HepG2 (cell line): ENCODE measurements around the gene HABP4. TPM values are rescaled to one million over a fixed set of nuclear protein-coding genes. Genes with fewer than 3 reads are reported as not detected.

ENCODE experiments used
- ATAC-seq: fragments of 200-7000 bp; cut with Tn5 transposase; 3 replicates; pipeline ENCODE4 v1.9.1; 2020; ENCODE audit warnings: mild to moderate bottlenecking, moderate library complexity
- BruUV-seq: library from RNA; stranded (reverse); fragments of 400-500 nt; replicated peaks from 2 replicates; lab custom pipeline; 2021; lab: Mats Ljungman, UMichigan
- CTCF ChIA-PET: fragments of 300-600 bp; formaldehyde crosslinking; extraction: SDS; loops from one replicate; lab custom pipeline; 2021; ENCODE audit warnings: low total read pairs, inconsistent platforms, low intra/inter-chr PET ratio; lab: Yijun Ruan, JAX
- POLR2A ChIA-PET: fragments of 350-600 bp; sonication (Branson Sonifier 250); formaldehyde crosslinking; loops from one replicate; lab custom pipeline; 2020; ENCODE audit warnings: antibody characterized with exemption, inconsistent platforms; lab: Yijun Ruan, JAX
- DNase-seq: peaks from one replicate; pipeline ENCODE4 v3.0.0-alpha.2; 2015; ENCODE audit warnings: low spot score
- FAIRE-seq: peaks from 3 replicates; lab custom pipeline; 2011; peaks lifted over from hg19 to GRCh38; lab: Jason Lieb, UNC
- H2AFZ ChIP-seq: one replicate; pipeline ENCODE4 v1.6.1; 2011; ENCODE audit warnings: low read length, inconsistent platforms
- H3K27ac ChIP-seq: fragments of 300-600 bp; 3 replicates; pipeline ENCODE4 v1.8.0; 2011; ENCODE audit warnings: mixed run types, mild to moderate bottlenecking, mixed read lengths, low read length, inconsistent platforms; ENCODE audit not compliant: insufficient read depth; ENCODE audit errors: extremely low read length
- H3K27me3 ChIP-seq, 2 experiments: fragments of 200-600 bp in 1 of 2; 2 replicates in 1 of 2; 3 replicates in 1 of 2; pipeline versions ENCODE4 v1.6.0 to v1.8.0; 2011; ENCODE audit warnings: low read length in 2 of 2, mild to moderate bottlenecking in 2 of 2, moderate library complexity in 2 of 2, inconsistent platforms in 1 of 2; ENCODE audit not compliant: insufficient read depth in 2 of 2, control insufficient read depth in 1 of 2
- H3K36me3 ChIP-seq, 2 experiments: fragments of 200-600 bp in 1 of 2; replicated peaks in 1 of 2; 2 replicates in 1 of 2; 3 replicates in 1 of 2; pipeline versions ENCODE4 v1.5.1 to v1.8.0; 2011; ENCODE audit warnings: low read length in 2 of 2, inconsistent platforms in 1 of 2; ENCODE audit not compliant: insufficient read depth in 2 of 2, control insufficient read depth in 1 of 2
- H3K4me1 ChIP-seq: 2 replicates; pipeline ENCODE4 v1.5.1; 2012; ENCODE audit warnings: low read length, inconsistent platforms; ENCODE audit not compliant: insufficient read depth
- H3K4me2 ChIP-seq: 2 replicates; pipeline ENCODE4 v1.6.0; 2011; ENCODE audit warnings: low read depth, low read length, inconsistent platforms
- H3K4me3 ChIP-seq, 3 experiments: fragments of 200-600 bp in 1 of 3; sonication (generic), shearing (Covaris generic) in 1 of 3; replicated peaks in 1 of 3; 2 replicates each; pipeline ENCODE4 v1.5.1; 2011 to 2016; ENCODE audit warnings: low read length in 3 of 3, inconsistent platforms in 2 of 3, low read depth in 2 of 3, mild to moderate bottlenecking in 2 of 3, control low read depth in 1 of 3, mixed read lengths in 1 of 3; ENCODE audit not compliant: insufficient read depth in 1 of 3
- H3K79me2 ChIP-seq: one replicate; pipeline ENCODE4 v1.6.1; 2011; ENCODE audit warnings: low read length, inconsistent platforms; ENCODE audit not compliant: insufficient read depth
- H3K9ac ChIP-seq: 2 replicates; pipeline ENCODE4 v1.6.0; 2011; ENCODE audit warnings: mild to moderate bottlenecking, low read depth, low read length, inconsistent platforms; ENCODE audit not compliant: insufficient read depth
- H3K9me3 ChIP-seq: 2 replicates; pipeline ENCODE4 v1.5.1; 2012; ENCODE audit warnings: mild to moderate bottlenecking, low read length
- H4K20me1 ChIP-seq: 2 replicates; pipeline ENCODE4 v1.6.0; 2011; ENCODE audit warnings: inconsistent platforms, mild to moderate bottlenecking, low read length, moderate library complexity; ENCODE audit not compliant: insufficient read depth
- MXI1 ChIP-seq: IDR thresholded peaks from 3 replicates; pipeline ENCODE4 v1.6.1; 2012; ENCODE audit warnings: low read depth, low read length, inconsistent platforms, borderline replicate concordance
- WIZ ChIP-seq: sonication (generic); formaldehyde crosslinking; IDR thresholded peaks from 2 replicates; pipeline ENCODE4 v1.5.1; 2020; ENCODE audit warnings: mild to moderate bottlenecking, missing genetic modification reagents
- ZNF12 ChIP-seq: sonication (generic); formaldehyde crosslinking; IDR thresholded peaks from 2 replicates; pipeline ENCODE4 v1.5.0; 2020; ENCODE audit warnings: missing genetic modification reagents
- ZSCAN25 ChIP-seq: sonication (generic); formaldehyde crosslinking; IDR thresholded peaks from 2 replicates; pipeline ENCODE4 v1.8.0; 2022; ENCODE audit warnings: mild to moderate bottlenecking, missing genetic modification reagents
- WGBS: methylation state at CpG from one replicate; pipeline ENCODE4 v1.1.6; 2017; ENCODE audit warnings: low lambda C conversion rate; 5-methylcytosine and 5-hydroxymethylcytosine counted together
- in situ Hi-C: cut with HindIII; loops from 2 replicates; pipeline ENCODE4 v1.10.0; 2017; ENCODE audit warnings: low pct_unique_long_range_greater_than_20kb; ENCODE audit not compliant: extremely low pct_ligation_motif_present
- intact Hi-C: fragments of 100-400 bp; cut with micrococcal nuclease; formaldehyde crosslinking; loops from one replicate; pipeline ENCODE4 v1.10.0; 2022; ENCODE audit not compliant: unreplicated experiment
- polyA plus RNA-seq, 8 experiments: library from polyadenylated mRNA; depleted of rRNA in 3 of 8; stranded (reverse) in 7 of 8; unstranded in 1 of 8; fragments of >200 nt; fragmentation: Illumina TruSeq in 4 of 8; extraction: Trizol in 4 of 8; gene quantifications; 2 replicates each; pipeline versions ENCODE4 v1.2.1 to v1.2.3, GENCODE V29; 2011 to 2016; ENCODE audit warnings: low read depth in 4 of 8, missing spikeins in 1 of 8, mixed read lengths in 1 of 8; ENCODE audit not compliant: insufficient read depth in 1 of 8
- total RNA-seq, 5 experiments: library from RNA; depleted of rRNA; stranded (reverse); fragments of >200 nt; fragmentation: Illumina TruSeq; extraction: Trizol; gene quantifications; 2 replicates each; pipeline ENCODE4 v1.2.3, GENCODE V29; 2016; ENCODE audit warnings: low read depth in 1 of 5
- TF ChIP-seq, protein P1 (sequence below), 2 experiments: fragments of 450-650 bp in 1 of 2; sonication (generic) in 1 of 2; formaldehyde crosslinking; IDR thresholded peaks; 2 replicates each; pipeline versions ENCODE4 v1.5.0 to v1.8.0; 2020 to 2022; ENCODE audit warnings: mild to moderate bottlenecking in 1 of 2, missing genetic modification reagents in 1 of 2
- TF ChIP-seq, protein P2 (sequence below): sonication (generic); formaldehyde crosslinking; IDR thresholded peaks from 2 replicates; pipeline ENCODE4 v1.4.0; 2020; ENCODE audit warnings: missing genetic modification reagents
- TF ChIP-seq, protein P3 (sequence below): sonication (generic); formaldehyde crosslinking; IDR thresholded peaks from 2 replicates; pipeline ENCODE4 v1.4.0; 2020; ENCODE audit warnings: missing genetic modification reagents

The HABP4 gene
- total and polyA plus RNA-seq, 2 of the 13 experiments (the other 11 are each of a cell fraction or from before 2014, with no cell fraction given) = 14.3 to 26.6 TPM

- TF ChIP-seq, protein P1, sequence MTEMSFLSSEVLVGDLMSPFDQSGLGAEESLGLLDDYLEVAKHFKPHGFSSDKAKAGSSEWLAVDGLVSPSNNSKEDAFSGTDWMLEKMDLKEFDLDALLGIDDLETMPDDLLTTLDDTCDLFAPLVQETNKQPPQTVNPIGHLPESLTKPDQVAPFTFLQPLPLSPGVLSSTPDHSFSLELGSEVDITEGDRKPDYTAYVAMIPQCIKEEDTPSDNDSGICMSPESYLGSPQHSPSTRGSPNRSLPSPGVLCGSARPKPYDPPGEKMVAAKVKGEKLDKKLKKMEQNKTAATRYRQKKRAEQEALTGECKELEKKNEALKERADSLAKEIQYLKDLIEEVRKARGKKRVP (CRISPR knock-in tag; IDR thresholded peaks at IDR 0.05) = no peak
- TF ChIP-seq ZSCAN25 (no peak), ZNF12 (no peak)
Measured at GRCh38 chr9:96492993-96493531, 43.1 kb downstream of the HABP4 start (continued).

- no peak overlapping the region for H2AFZ ChIP-seq
- POLR2A ChIA-PET = no interaction called here
- FAIRE-seq (no peak), DNase-seq (no peak), ATAC-seq (no peak)
- BruUV-seq = no TSS peak
- H3K4me1 ChIP-seq = peaks cover 58% of the 10 kb centered on the region
- H3K4me2 ChIP-seq = no peak overlapping the region
- H3K4me3 ChIP-seq = no peak overlapping the region
- peak overlapping the region; percentile 98 for H3K27ac ChIP-seq
- in situ Hi-C loops = no loop called here
- no peak overlapping the region for H3K9ac ChIP-seq
- H3K9me3 ChIP-seq = no peaks in the 10 kb centered on the region
- TF ChIP-seq MXI1 = no peak
- TF ChIP-seq, protein P2, sequence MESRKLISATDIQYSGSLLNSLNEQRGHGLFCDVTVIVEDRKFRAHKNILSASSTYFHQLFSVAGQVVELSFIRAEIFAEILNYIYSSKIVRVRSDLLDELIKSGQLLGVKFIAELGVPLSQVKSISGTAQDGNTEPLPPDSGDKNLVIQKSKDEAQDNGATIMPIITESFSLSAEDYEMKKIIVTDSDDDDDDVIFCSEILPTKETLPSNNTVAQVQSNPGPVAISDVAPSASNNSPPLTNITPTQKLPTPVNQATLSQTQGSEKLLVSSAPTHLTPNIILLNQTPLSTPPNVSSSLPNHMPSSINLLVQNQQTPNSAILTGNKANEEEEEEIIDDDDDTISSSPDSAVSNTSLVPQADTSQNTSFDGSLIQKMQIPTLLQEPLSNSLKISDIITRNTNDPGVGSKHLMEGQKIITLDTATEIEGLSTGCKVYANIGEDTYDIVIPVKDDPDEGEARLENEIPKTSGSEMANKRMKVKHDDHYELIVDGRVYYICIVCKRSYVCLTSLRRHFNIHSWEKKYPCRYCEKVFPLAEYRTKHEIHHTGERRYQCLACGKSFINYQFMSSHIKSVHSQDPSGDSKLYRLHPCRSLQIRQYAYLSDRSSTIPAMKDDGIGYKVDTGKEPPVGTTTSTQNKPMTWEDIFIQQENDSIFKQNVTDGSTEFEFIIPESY = peak; percentile 39; the same call in 1 of the 2 replicates
- no peak for TF ChIP-seq WIZ (CRISPR knock-in tag)
- TF ChIP-seq, protein P3, sequence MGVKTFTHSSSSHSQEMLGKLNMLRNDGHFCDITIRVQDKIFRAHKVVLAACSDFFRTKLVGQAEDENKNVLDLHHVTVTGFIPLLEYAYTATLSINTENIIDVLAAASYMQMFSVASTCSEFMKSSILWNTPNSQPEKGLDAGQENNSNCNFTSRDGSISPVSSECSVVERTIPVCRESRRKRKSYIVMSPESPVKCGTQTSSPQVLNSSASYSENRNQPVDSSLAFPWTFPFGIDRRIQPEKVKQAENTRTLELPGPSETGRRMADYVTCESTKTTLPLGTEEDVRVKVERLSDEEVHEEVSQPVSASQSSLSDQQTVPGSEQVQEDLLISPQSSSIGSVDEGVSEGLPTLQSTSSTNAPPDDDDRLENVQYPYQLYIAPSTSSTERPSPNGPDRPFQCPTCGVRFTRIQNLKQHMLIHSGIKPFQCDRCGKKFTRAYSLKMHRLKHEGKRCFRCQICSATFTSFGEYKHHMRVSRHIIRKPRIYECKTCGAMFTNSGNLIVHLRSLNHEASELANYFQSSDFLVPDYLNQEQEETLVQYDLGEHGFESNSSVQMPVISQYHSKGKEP (CRISPR knock-in tag) = no peak
- H3K79me2 ChIP-seq = no peaks in the 10 kb centered on the region
- no peaks in the 10 kb centered on the region for H3K27me3 ChIP-seq
- CTCF ChIA-PET = no interaction called here
- 90% methylated on average over 13 of the region's 13 CpGs for WGBS
- intact Hi-C loops = loop anchor here (5.0 kb wide), 2 partner anchors 156 to 159 kb away; no protein-coding TSS in a partner anchor
- peaks cover 5 to 10% of the 10 kb centered on the region in 2 experiments for H3K36me3 ChIP-seq
- no peaks in the 10 kb centered on the region for H4K20me1 ChIP-seq
Measured at GRCh38 chr9:96493757-96494156, 43.8 kb downstream of the HABP4 start.
